GM04503 (cell line): Measurements from ENCODE around the gene SFMBT1.

ENCODE experiments used
- DNase-seq: peaks from one replicate; pipeline ENCODE4 v3.0.0-alpha.2; 2012; ENCODE audit warnings: low read depth

The SFMBT1 gene

GRCh38 chr3:52882377-52882776 is 163.5 kb downstream of the SFMBT1 start:
- no peak for DNase-seq

GRCh38 chr3:52881871-52882270 is 164.0 kb downstream of the SFMBT1 start:
- DNase-seq = no peak

- no peak for DNase-seq
Measured at GRCh38 chr3:52880474-52880873, 165.4 kb downstream of the SFMBT1 start.

- DNase-seq = no peak
Measured at GRCh38 chr3:52880047-52880446, 165.8 kb downstream of the SFMBT1 start.

- no peak for DNase-seq
Measured at GRCh38 chr3:52879581-52879980, 166.3 kb downstream of the SFMBT1 start.

GRCh38 chr3:52879090-52879489 is 166.8 kb downstream of the SFMBT1 start:
- DNase-seq = no peak

GRCh38 chr3:52877085-52877484 is 168.8 kb downstream of the SFMBT1 start:
- DNase-seq = no peak

GRCh38 chr3:52874864-52875587 is 170.8 kb downstream of the SFMBT1 start:
- no peak for DNase-seq

GRCh38 chr3:52874160-52874701 is 171.6 kb downstream of the SFMBT1 start:
- no peak for DNase-seq

- no peak for DNase-seq
Measured at GRCh38 chr3:52873433-52874159, 172.3 kb downstream of the SFMBT1 start.

GRCh38 chr3:52872245-52872644 is 173.6 kb downstream of the SFMBT1 start:
- no peak for DNase-seq

- no peak for DNase-seq
Measured at GRCh38 chr3:52871761-52872160, 174.1 kb downstream of the SFMBT1 start.

GRCh38 chr3:52870471-52870870 is 175.4 kb downstream of the SFMBT1 start:
- DNase-seq = no peak

- DNase-seq = no peak
Measured at GRCh38 chr3:52866427-52866826, 179.4 kb downstream of the SFMBT1 start.

GRCh38 chr3:52865994-52866393 is 179.9 kb downstream of the SFMBT1 start:
- DNase-seq = no peak

- no peak for DNase-seq
Measured at GRCh38 chr3:52860424-52860768, 185.5 kb downstream of the SFMBT1 start.

GRCh38 chr3:52859686-52860423 is 186.0 kb downstream of the SFMBT1 start:
- no peak for DNase-seq

- DNase-seq = no peak
Measured at GRCh38 chr3:52857864-52858263, 188.0 kb downstream of the SFMBT1 start.

- no peak for DNase-seq
Measured at GRCh38 chr3:52857133-52857532, 188.7 kb downstream of the SFMBT1 start.

- no peak for DNase-seq
Measured at GRCh38 chr3:52856666-52857065, 189.2 kb downstream of the SFMBT1 start.

- DNase-seq = no peak
Measured at GRCh38 chr3:52854013-52854412, 191.9 kb downstream of the SFMBT1 start.
